Neural progenitor cell (in vitro differentiated cells): Measurements from ENCODE around the gene HOXD1. TPM values are rescaled to one million over a fixed set of nuclear protein-coding genes. Genes with fewer than 3 reads are reported as not detected.
A peak's percentile ranks its signal among the peaks of the same experiment; 100 is the strongest.

Source experiments
- DNase-seq: peaks from one replicate; pipeline ENCODE4 v3.0.0-alpha.2; 2016; ENCODE audit warnings: low spot score
- H2AFZ ChIP-seq: fragments of 200-600 bp; sonication (generic); replicated peaks from 2 replicates; pipeline ENCODE4 v1.6.1; 2016; ENCODE audit warnings: antibody characterized with exemption
- H3F3A ChIP-seq: fragments of 200-600 bp; sonication (generic); 2 replicates; pipeline ENCODE4 v1.6.1; 2016; ENCODE audit warnings: antibody characterized with exemption, low read depth
- H3K27ac ChIP-seq: fragments of 200-600 bp; sonication (generic); 2 replicates; pipeline ENCODE4 v1.5.1; 2016; ENCODE audit warnings: mild to moderate bottlenecking
- H3K27me3 ChIP-seq: fragments of 200-600 bp; sonication (generic); 2 replicates; pipeline ENCODE4 v1.6.1; 2016; ENCODE audit warnings: mild to moderate bottlenecking, moderate library complexity
- H3K36me3 ChIP-seq: fragments of 200-600 bp; sonication (generic); 2 replicates; pipeline ENCODE4 v1.5.1; 2016
- H3K4me1 ChIP-seq: fragments of 200-600 bp; sonication (generic); 2 replicates; pipeline ENCODE4 v1.6.1; 2016; ENCODE audit warnings: mixed run types
- H3K4me2 ChIP-seq: fragments of 200-600 bp; sonication (generic); 2 replicates; pipeline ENCODE4 v1.6.1; 2016
- H3K4me3 ChIP-seq: fragments of 200-600 bp; sonication (generic); 2 replicates; pipeline ENCODE4 v1.5.1; 2016
- H3K79me2 ChIP-seq: fragments of 200-600 bp; sonication (generic); 2 replicates; pipeline ENCODE4 v1.6.1; 2016; ENCODE audit warnings: low read depth
- H3K9ac ChIP-seq: fragments of 200-600 bp; sonication (generic); 2 replicates; pipeline ENCODE4 v1.6.1; 2016
- H3K9me3 ChIP-seq: fragments of 200-600 bp; sonication (generic); 2 replicates; pipeline ENCODE4 v1.5.1; 2016; ENCODE audit warnings: low read depth
- H4K20me1 ChIP-seq: fragments of 200-600 bp; sonication (generic); 2 replicates; pipeline ENCODE4 v1.6.1; 2016; ENCODE audit warnings: low read depth
- H3K27ac Mint-ChIP-seq: 3 replicates; pipeline ENCODE4 v1.8.0; 2021; ENCODE audit warnings: mixed read lengths
- H3K27me3 Mint-ChIP-seq: 2 replicates; pipeline ENCODE4 v1.8.0; 2022; ENCODE audit warnings: low read depth, mild to moderate bottlenecking, inconsistent platforms, moderate library complexity, mixed read lengths; ENCODE audit not compliant: insufficient read depth
- H3K36me3 Mint-ChIP-seq: 3 replicates; pipeline ENCODE4 v1.8.0; 2021; ENCODE audit warnings: mixed read lengths
- H3K4me1 Mint-ChIP-seq: 3 replicates; pipeline ENCODE4 v1.8.0; 2021; ENCODE audit warnings: mixed read lengths
- H3K4me3 Mint-ChIP-seq: 3 replicates; pipeline ENCODE4 v1.8.0; 2021; ENCODE audit warnings: mild to moderate bottlenecking, moderate library complexity, mixed read lengths
- H3K9me3 Mint-ChIP-seq: 3 replicates; pipeline ENCODE4 v1.8.0; 2020; ENCODE audit warnings: mixed read lengths
- CTCF ChIP-seq: fragments of 200-600 bp; sonication (generic); IDR thresholded peaks from 2 replicates; pipeline ENCODE4 v1.5.1; 2017; ENCODE audit warnings: antibody characterized with exemption, mild to moderate bottlenecking
- EZH2 ChIP-seq: fragments of 200-600 bp; sonication (generic); IDR thresholded peaks from 2 replicates; pipeline ENCODE4 v1.6.1; 2017; ENCODE audit warnings: antibody characterized with exemption, mild to moderate bottlenecking, moderate library complexity
- EZH2phosphoT487 ChIP-seq: fragments of 200-600 bp; sonication (generic); IDR thresholded peaks from 2 replicates; pipeline ENCODE4 v1.6.1; 2017; ENCODE audit warnings: antibody characterized with exemption
- total RNA-seq: library from RNA; depleted of rRNA; stranded (reverse); fragments of >200 nt; gene quantifications from 2 replicates; pipeline ENCODE4 v1.2.3, GENCODE V29; 2015; ENCODE audit warnings: low replicate concordance

Gene HOXD1
- total RNA-seq, 1 donor from 2014 or later: not detected

- Histone ChIP-seq H3K4me2 (no peak overlapping the region), H3K27ac (no peak overlapping the region), H3K4me3 (no peak overlapping the region)
These were observed 14.7 kb upstream of the HOXD1 start for GRCh38 chr2:176173567-176174381.

GRCh38 chr2:176174382-176174823, 14.1 kb upstream of the HOXD1 start:
- peaks cover 12% of the 10 kb centered on the region for H3K4me1 ChIP-seq
- no peak overlapping the region for H3K27ac Mint-ChIP-seq
- H3K27me3 ChIP-seq: peaks cover 100% of the 10 kb centered on the region
- peaks cover 25% of the 10 kb centered on the region for H3K4me1 Mint-ChIP-seq
- DNase-seq: peak; percentile 55
- peak overlapping the region; percentile 64 for H3K4me3 Mint-ChIP-seq
- peaks cover 90% of the 10 kb centered on the region for H3K27me3 Mint-ChIP-seq
- no peaks in the 10 kb centered on the region for H3K9me3 ChIP-seq
- no peaks in the 10 kb centered on the region for H3K79me2 ChIP-seq
- no peak overlapping the region for H3K9ac ChIP-seq
- H3F3A ChIP-seq: peaks cover 15% of the 10 kb centered on the region
- H2AFZ ChIP-seq: no peak overlapping the region
- H3K36me3 ChIP-seq: no peaks in the 10 kb centered on the region
- H3K36me3 Mint-ChIP-seq: peaks cover 2% of the 10 kb centered on the region
- peaks cover 12% of the 10 kb centered on the region for H3K9me3 Mint-ChIP-seq
- TF ChIP-seq CTCF: no peak
- TF ChIP-seq EZH2phosphoT487: no peak
- no peak for TF ChIP-seq EZH2
- H3K4me2 ChIP-seq: peak overlapping the region; percentile 76
- peak overlapping the region; percentile 34 for H3K4me3 ChIP-seq
- H4K20me1 ChIP-seq: peaks cover 93% of the 10 kb centered on the region
- H3K27ac ChIP-seq: no peak overlapping the region

More at GRCh38 chr2:176173567-176174381, 14.7 kb upstream of the HOXD1 start:
- Histone ChIP-seq H4K20me1 (peaks cover 93% of the 10 kb centered on the region), H3K27me3 (peaks cover 100% of the 10 kb centered on the region), H3K36me3 (no peaks in the 10 kb centered on the region), H2AFZ (no peak overlapping the region), H3K9me3 (no peaks in the 10 kb centered on the region), H3K4me1 (peaks cover 12% of the 10 kb centered on the region), H3K79me2 (no peaks in the 10 kb centered on the region), H3F3A (peaks cover 15% of the 10 kb centered on the region), H3K9ac (no peak overlapping the region)
- H3K27me3 Mint-ChIP-seq: peaks cover 84% of the 10 kb centered on the region
- no peak overlapping the region for H3K27ac Mint-ChIP-seq
- peak overlapping the region; percentile 64 for H3K4me3 Mint-ChIP-seq
- H3K4me1 Mint-ChIP-seq: peaks cover 25% of the 10 kb centered on the region
- peaks cover 12% of the 10 kb centered on the region for H3K9me3 Mint-ChIP-seq
- no peak for DNase-seq
- TF ChIP-seq CTCF (no peak), EZH2 (no peak), EZH2phosphoT487 (no peak)
- H3K36me3 Mint-ChIP-seq: peaks cover 2% of the 10 kb centered on the region

- H3K27me3 Mint-ChIP-seq: peaks cover 90% of the 10 kb centered on the region
- Histone ChIP-seq H3K36me3 (no peaks in the 10 kb centered on the region), H3K9me3 (no peaks in the 10 kb centered on the region), H3K4me3 (peak overlapping the region; percentile 34), H3F3A (peaks cover 15% of the 10 kb centered on the region), H4K20me1 (peaks cover 93% of the 10 kb centered on the region), H3K9ac (no peak overlapping the region), H3K4me2 (peak overlapping the region; percentile 76), H3K27me3 (peaks cover 100% of the 10 kb centered on the region), H3K27ac (no peak overlapping the region), H2AFZ (peak overlapping the region; percentile 9), H3K4me1 (peaks cover 12% of the 10 kb centered on the region), H3K79me2 (no peaks in the 10 kb centered on the region)
- H3K27ac Mint-ChIP-seq: no peak overlapping the region
- H3K36me3 Mint-ChIP-seq: peaks cover 2% of the 10 kb centered on the region
- H3K4me3 Mint-ChIP-seq: peak overlapping the region; percentile 82
- peak; percentile 94 for TF ChIP-seq EZH2phosphoT487
- peak; percentile 93 for TF ChIP-seq EZH2
- no peak for TF ChIP-seq CTCF
- peaks cover 25% of the 10 kb centered on the region for H3K4me1 Mint-ChIP-seq
- peaks cover 12% of the 10 kb centered on the region for H3K9me3 Mint-ChIP-seq
- peak; percentile 85 for DNase-seq
These were observed 13.4 kb upstream of the HOXD1 start for GRCh38 chr2:176174824-176175708.
